H1 (cell line): ENCODE data around the gene CHRNA10. TPM values are rescaled to one million over a fixed set of nuclear protein-coding genes. Genes with fewer than 3 reads are reported as not detected.

ENCODE experiments used
- EP300 ChIP-seq, 2 experiments: IDR thresholded peaks; 1 replicate in 1 of 2; 2 replicates in 1 of 2; pipeline ENCODE4 v1.6.1; 2011 to 2012; ENCODE audit warnings: low read depth in 2 of 2, low read length in 2 of 2, mild to moderate bottlenecking in 2 of 2, borderline replicate concordance in 1 of 2, inconsistent platforms in 1 of 2, moderate library complexity in 1 of 2
- HDAC2 ChIP-seq, 2 experiments: fragments of 300-600 bp in 1 of 2; sonication (generic) in 1 of 2; IDR thresholded peaks; 2 replicates each; pipeline ENCODE4 v1.6.1; 2011 to 2012; ENCODE audit warnings: low read depth in 2 of 2, low read length in 2 of 2, mild to moderate bottlenecking in 2 of 2, moderate library complexity in 2 of 2, borderline replicate concordance in 1 of 2, inconsistent platforms in 1 of 2
- KDM1A ChIP-seq: fragments of 200-600, 300-600 bp; sonication (generic); IDR thresholded peaks from 2 replicates; pipeline ENCODE4 v1.7.1; 2016; ENCODE audit warnings: mild to moderate bottlenecking, low read length, borderline replicate concordance
- polyA plus RNA-seq, 7 experiments: library from polyadenylated mRNA; depleted of rRNA in 3 of 7; stranded (reverse) in 5 of 7; unstranded in 2 of 7; fragments of >200 nt in 5 of 7; fragments of 200-250 nt in 2 of 7; gene quantifications; 1 replicate in 5 of 7; 2 replicates in 1 of 7; 4 replicates in 1 of 7; pipeline versions ENCODE4 v1.2.1 to v1.2.3, GENCODE V29; 2011 to 2013; ENCODE audit warnings: missing spikeins in 2 of 7, mixed read lengths in 2 of 7
- total RNA-seq: library from RNA; stranded (reverse); fragmentation: NEBNext Ultra II Directional; extraction: Animal tissue kit (Norgen Biotek cat#: 25700); gene quantifications from 2 replicates; pipeline ENCODE4 v1.2.1, GENCODE V29; 2021

CHRNA10 gene
- total and polyA plus RNA-seq, 2 of the 8 experiments (the other 6 are each of a cell fraction or from before 2014, with no cell fraction given) = 0.68 to 1.3 TPM

DNA sequence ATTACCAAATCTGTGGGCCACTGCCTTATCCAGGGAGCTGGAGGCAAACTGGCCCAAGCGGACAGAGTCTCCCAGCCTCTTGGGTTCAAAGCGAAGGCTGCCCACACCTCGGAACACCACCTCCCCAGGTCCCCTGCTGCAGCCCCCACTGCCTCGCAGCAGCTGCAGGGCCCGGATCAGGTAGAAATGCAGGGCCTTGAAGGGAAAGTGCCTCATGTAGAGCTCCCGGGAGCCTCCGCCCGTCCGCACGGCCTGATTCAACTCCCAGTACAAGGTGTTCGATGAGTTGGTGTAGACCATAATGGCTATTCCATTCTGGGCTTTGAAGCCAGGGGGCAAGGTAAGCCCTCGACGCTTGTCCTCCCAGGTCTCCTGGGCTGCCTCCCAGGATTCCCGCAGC, 31.3 kb downstream of the CHRNA10 start (continued):
- TF ChIP-seq HDAC2 (IDR thresholded peaks at IDR 0.05; ENCODE audit: borderline replicate concordance in 1 of 2, low read depth in 2 of 2, low read length in 2 of 2) (no peak), EP300 (IDR thresholded peaks at IDR 0.05; ENCODE audit: borderline replicate concordance in 1 of 2, low read depth in 2 of 2, low read length in 2 of 2) (no peak), KDM1A (no peak)
